Activated CD4-positive, alpha-beta memory T cell treated with anti-CD3 and anti-CD28 coated beads, Interleukin-2, amount 10 ng/mL, durations not matched to agents 7 days and 5 days (primary cell): ENCODE results near the gene GALE. TPM values are rescaled to one million over a fixed set of nuclear protein-coding genes. Genes with fewer than 3 reads are reported as not detected.
"Not testable (repeated sequence)": the region's sequence is repeated elsewhere in the genome, so short reads cannot be mapped to it uniquely, and the experiment has no call there.

ENCODE experiments used
- CTCF ChIA-PET: fragments of 350-600 bp; sonication (Branson Sonifier 250); formaldehyde crosslinking; loops from one replicate; lab custom pipeline; 2021; ENCODE audit warnings: antibody characterized with exemption, inconsistent platforms; lab: Charles Lee
- POLR2A ChIA-PET: fragments of 350-600 bp; sonication (Branson Sonifier 250); formaldehyde crosslinking; loops from one replicate; lab custom pipeline; 2021; ENCODE audit warnings: antibody characterized with exemption; lab: Charles Lee
- DNase-seq: peaks from one replicate; pipeline ENCODE4 v3.0.0-alpha.2; 2020
- H3K27ac Mint-ChIP-seq: one replicate; pipeline ENCODE4 v1.8.0; 2021; ENCODE audit warnings: mild to moderate bottlenecking, mixed read lengths
- H3K27me3 Mint-ChIP-seq: one replicate; pipeline ENCODE4 v1.8.0; 2021; ENCODE audit warnings: mixed read lengths
- H3K36me3 Mint-ChIP-seq: one replicate; pipeline ENCODE4 v1.8.0; 2021; ENCODE audit warnings: low read depth, mixed read lengths
- H3K4me1 Mint-ChIP-seq: one replicate; pipeline ENCODE4 v1.8.0; 2021; ENCODE audit warnings: mixed read lengths
- H3K4me3 Mint-ChIP-seq: one replicate; pipeline ENCODE4 v1.8.0; 2021; ENCODE audit warnings: mild to moderate bottlenecking, mixed read lengths
- H3K9me3 Mint-ChIP-seq: one replicate; pipeline ENCODE4 v1.8.0; 2021; ENCODE audit warnings: mixed read lengths
- total RNA-seq, 2 experiments: library from RNA; stranded (reverse); gene quantifications; one replicate each; pipeline ENCODE4 v1.2.3, GENCODE V29; 2021

The GALE gene
- total RNA-seq = 10 to 100 TPM; 33.5 to 37.6 TPM

DNA sequence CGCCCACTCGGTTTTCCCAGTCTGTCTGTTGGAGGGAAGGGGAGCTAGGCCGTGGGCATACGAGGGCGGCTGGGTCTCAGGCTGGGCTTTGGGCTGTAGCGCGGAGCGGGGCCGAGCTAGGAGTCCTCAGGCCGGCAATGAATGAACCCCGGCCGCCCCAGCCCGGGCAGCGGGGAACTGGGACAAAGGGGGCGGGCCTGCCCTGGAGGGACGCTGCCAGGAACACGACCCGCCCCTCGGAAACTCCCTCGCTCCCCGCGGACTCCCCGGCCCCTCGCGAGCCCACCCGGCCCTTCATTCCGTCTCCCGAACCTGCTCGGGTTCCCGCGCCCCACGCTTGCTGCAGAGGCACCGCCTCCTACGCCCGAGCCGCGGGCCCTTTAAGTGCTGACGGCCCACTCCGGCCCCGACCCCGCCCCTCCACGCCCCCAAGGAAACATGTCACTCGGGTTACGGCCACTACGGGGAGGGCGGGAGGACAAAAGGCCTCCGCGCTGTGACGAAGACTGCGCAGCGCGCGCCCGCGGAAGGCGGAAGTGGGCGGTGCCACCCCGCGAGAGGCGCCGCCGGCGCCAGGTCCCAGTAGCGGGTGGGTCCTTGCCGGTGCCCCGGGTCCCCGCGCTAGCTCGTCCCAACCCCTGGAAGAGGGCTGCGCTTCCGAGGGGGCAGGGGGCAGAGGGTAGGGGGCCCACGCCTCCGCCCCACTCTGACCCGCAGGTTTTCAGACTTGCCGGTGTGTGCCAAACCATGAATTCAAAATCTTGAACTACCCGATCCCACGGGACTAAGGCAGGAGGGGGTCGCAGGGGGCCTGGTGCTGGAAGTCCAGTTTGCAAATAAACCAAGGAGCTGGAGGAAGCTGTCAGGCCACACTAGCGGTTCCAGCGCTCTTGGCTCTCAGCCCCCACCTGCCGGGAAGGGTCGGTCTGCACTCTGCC is at the start of gene GALE:
Gene GALE (minus strand): TSS at position 355 of the 938 bp plus-strand sequence. CDS start 1,747 bp downstream, outside the sequence.
- Mint-ChIP-seq H3K36me3 (peaks cover 33% of the 10 kb centered on the region), H3K27me3 (no peaks in the 10 kb centered on the region), H3K4me1 (peaks cover 25% of the 10 kb centered on the region), H3K9me3 (no peaks in the 10 kb centered on the region), H3K27ac (peak within 1 kb of the TSS; percentile 95), H3K4me3 (peak within 1 kb of the TSS; percentile 96)
- POLR2A ChIA-PET = interaction anchor here (0.6 to 5.9 kb wide), 20 partner anchors 10 to 180 kb away, joined by 3 to 84 read pairs (median 6); partner anchors contain the start of genes ELOA, HMGCL, LYPLA2 and PITHD1
- CTCF ChIA-PET = interaction anchor here (1.3 to 4.4 kb wide), 8 partner anchors 9 to 261 kb away, joined by 3 to 39 read pairs (median 7); partner anchors contain the start of gene PITHD1
- peak; percentile 98 for DNase-seq

DNA sequence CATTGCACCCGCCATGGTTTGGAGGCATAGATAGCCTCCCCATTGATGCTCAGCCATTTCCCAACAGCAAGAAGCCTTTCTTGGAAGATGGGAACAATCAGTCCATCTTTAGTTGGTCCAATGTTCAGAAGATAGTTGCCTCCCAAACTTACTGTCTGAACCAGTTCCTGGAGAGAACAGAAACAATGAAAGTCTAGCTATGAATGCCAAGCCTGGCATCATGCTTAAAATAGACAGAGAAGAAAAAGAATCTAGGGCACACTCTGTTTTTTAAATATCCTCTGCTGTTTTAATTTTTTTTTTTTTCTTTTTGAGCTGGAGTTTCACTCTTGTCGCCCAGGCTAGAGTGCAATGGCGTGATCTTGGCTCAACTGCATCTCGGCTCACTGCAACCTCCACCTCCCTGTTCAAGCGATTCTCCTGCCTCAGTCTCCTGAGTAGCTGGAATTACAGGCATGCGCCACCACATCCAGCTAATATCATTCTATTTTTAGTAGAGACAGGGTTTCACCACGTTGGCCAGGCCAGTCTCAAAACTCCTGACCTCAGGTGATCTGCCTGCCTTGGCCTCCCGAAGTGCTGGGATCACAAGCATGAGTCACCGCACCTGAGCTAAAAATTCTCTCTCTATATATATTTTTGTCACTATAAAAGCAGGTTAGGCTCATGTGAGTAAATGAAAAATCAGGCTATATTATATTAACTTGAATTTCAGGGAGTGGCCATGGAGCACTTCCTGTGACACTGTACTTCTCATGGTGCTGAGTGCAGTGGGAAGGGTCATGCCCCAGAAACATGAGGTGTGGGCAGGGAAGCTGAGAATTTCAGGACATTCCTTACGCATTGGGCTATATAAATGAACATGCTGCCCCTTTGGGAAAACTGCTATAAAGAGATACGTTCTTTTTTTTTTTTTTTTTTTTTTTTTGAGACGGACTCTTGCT is 48.4 kb upstream of the GALE start:
- no peak for DNase-seq
- Mint-ChIP-seq H3K27me3 (no peaks in the 10 kb centered on the region), H3K27ac (no peak overlapping the region), H3K4me1 (no peaks in the 10 kb centered on the region), H3K9me3 (peaks cover 7% of the 10 kb centered on the region), H3K36me3 (peaks cover 24% of the 10 kb centered on the region), H3K4me3 (no peak overlapping the region)
- CTCF ChIA-PET = interaction anchor here (1.1 kb wide), 1 partner anchor 10 kb away, joined by 6 read pairs; no protein-coding TSS in a partner anchor
- POLR2A ChIA-PET = no interaction called here

DNA sequence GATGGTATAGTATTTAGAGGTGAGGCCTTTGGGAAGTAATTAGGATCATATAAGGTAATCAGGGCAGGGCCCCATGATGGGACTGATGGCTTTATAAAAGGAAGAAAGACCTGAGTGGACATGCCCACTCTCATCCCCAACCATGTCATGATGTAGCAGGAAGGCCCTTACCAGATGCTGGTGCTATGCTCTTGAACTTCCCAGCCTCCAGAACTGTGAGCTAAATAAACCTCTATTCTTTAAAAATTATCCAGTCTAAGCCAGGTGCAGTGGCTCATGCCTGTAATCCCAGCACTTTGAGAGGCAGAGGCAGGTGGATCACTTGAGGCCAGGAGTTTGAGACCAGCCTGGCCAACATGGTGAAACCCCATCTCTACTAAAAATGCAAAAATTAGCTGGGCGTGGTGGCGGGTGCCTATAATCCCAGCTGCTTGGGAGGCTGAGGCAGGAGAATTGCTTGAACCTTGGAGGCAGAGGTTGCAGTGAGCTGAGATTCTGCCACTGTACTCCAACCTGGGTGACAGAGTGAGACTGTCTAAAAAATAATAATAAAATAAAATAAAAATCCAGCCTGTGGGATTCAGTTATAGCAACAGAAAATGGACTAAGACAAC is 47.0 kb upstream of the GALE start:
- H3K9me3 Mint-ChIP-seq, POLR2A ChIA-PET, H3K4me3 Mint-ChIP-seq, CTCF ChIA-PET, H3K4me1 Mint-ChIP-seq, H3K27me3 Mint-ChIP-seq, H3K27ac Mint-ChIP-seq, DNase-seq: not testable (repeated sequence)
- peaks cover 24% of the 10 kb centered on the region for H3K36me3 Mint-ChIP-seq

DNA sequence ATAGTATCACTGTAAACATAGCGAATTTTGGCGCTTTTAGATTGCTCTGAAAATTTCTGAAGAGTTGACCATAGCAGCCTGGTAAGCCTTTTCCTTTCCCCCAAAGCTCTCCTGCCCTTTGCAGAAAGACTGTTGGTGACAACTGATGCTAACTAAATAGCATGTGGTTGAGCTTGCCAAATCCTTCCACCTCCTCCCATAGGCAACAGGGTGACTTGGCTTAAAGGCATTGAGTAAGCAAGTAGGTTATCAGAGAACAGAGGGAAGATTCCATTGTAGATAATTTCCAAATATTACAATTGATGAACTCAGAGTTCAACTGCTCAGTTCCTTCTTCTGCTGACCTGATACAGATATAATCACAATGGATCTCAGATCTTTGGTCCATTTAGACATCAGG is 44.6 kb upstream of the GALE start:
- H3K36me3 Mint-ChIP-seq = peaks cover 24% of the 10 kb centered on the region
- CTCF ChIA-PET = interaction anchor here (2.4 kb wide), 1 partner anchor 35 kb away, joined by 12 read pairs; no protein-coding TSS in a partner anchor

DNA sequence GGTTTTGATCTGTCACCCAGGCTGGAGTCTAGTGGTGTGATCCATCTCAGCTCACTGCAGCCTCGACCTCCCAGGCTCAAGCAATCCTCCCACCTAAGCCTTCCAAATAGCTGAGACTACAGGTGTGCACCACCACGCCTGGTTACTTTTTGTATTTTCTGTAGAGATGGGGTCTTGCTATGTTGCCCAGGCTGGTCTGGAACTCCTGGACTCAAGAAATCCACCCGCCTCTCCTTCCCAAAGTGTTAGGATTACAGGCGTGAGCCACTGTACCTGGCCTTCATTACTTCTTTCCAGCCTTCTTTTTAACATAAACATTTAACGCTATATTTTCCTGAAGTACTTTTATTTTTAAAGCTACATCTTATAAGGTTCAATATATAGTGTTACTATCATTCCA is 43.1 kb upstream of the GALE start:
- ChIA-PET CTCF (interaction anchor here (1.4 to 2.4 kb wide), 2 partner anchors 33 to 72 kb away, joined by 3 to 12 read pairs; no protein-coding TSS in a partner anchor), POLR2A (no interaction called here)
- Mint-ChIP-seq H3K27ac (no peak overlapping the region), H3K4me3 (no peak overlapping the region), H3K36me3 (peaks cover 24% of the 10 kb centered on the region), H3K27me3 (peaks cover 7% of the 10 kb centered on the region), H3K9me3 (peaks cover 7% of the 10 kb centered on the region), H3K4me1 (peaks cover under 1% of the 10 kb centered on the region)
- DNase-seq = no peak

More for the DNA sequence above, 44.6 kb upstream of the GALE start:
- DNase-seq = no peak
- POLR2A ChIA-PET = no interaction called here
- peaks cover 7% of the 10 kb centered on the region for H3K9me3 Mint-ChIP-seq
- H3K27ac Mint-ChIP-seq = no peak overlapping the region
- peaks cover 7% of the 10 kb centered on the region for H3K27me3 Mint-ChIP-seq
- no peak overlapping the region for H3K4me3 Mint-ChIP-seq
- no peaks in the 10 kb centered on the region for H3K4me1 Mint-ChIP-seq

DNA sequence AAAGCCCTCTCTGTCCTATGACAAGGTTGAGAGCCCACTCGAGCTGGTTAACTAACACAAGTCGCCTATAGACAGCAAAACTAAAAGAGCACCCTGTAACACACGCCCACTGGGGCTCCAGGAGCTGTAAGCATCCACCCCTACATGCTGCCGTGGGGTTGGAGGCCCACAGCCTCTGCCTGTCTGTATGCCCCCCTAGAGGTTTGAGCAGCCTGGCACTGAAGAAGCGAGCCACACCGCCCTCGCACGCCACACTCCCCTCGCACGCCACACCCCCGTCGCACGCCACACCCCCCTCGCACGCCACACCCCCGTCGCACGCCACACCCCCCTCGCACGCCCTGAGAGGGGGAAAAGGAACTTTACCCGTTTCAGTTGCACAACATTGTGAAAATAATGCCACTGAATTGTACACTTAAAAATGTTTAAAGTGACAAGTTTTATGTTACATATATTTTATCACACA is 37.9 kb upstream of the GALE start:
- DNase-seq = peak; percentile 72
- Mint-ChIP-seq H3K4me3 (peak overlapping the region; percentile 26), H3K36me3 (no peaks in the 10 kb centered on the region), H3K27me3 (peaks cover 13% of the 10 kb centered on the region), H3K27ac (no peak overlapping the region), H3K9me3 (no peaks in the 10 kb centered on the region), H3K4me1 (peaks cover 12% of the 10 kb centered on the region)
- ChIA-PET POLR2A (interaction anchor here (1.2 to 2.4 kb wide), 3 partner anchors 13 to 70 kb away, joined by 3 to 8 read pairs (median 4); partner anchors contain the start of gene HMGCL), CTCF (interaction anchor here (0.8 to 1.7 kb wide), 4 partner anchors 11 to 78 kb away, joined by 3 to 7 read pairs (median 6); partner anchors contain the start of gene FUCA1)

DNA sequence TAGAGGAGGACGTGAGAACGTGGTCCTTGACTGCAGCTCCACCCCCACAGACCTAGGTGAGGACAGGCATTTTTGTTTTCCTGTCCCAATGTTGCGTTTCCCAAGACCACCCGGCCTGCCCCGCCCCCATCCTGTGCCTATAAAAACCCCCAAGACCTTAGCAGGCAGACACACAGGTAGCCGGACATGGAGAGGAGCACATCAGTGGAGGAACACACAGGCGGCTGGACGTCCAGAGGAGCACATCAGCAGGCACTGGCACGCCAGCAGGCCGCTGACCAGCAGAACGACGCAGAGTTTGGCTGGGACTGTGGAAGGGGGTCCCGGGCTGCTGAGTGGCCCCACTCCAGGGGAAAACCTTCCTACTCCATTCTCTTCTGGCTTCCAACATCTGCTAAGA is 37.4 kb upstream of the GALE start:
- POLR2A ChIA-PET = interaction anchor here (2.4 kb wide), 1 partner anchor 12 kb away, joined by 8 read pairs; the partner anchor contains the start of gene HMGCL
- H3K4me1 Mint-ChIP-seq = peaks cover 12% of the 10 kb centered on the region
- H3K36me3 Mint-ChIP-seq = no peaks in the 10 kb centered on the region
- peaks cover 13% of the 10 kb centered on the region for H3K27me3 Mint-ChIP-seq
- no peaks in the 10 kb centered on the region for H3K9me3 Mint-ChIP-seq
- no peak for DNase-seq
- CTCF ChIA-PET = interaction anchor here (1.6 to 1.7 kb wide), 3 partner anchors 11 to 79 kb away, joined by 5 to 7 read pairs (median 6); no protein-coding TSS in a partner anchor
- H3K4me3 Mint-ChIP-seq = peak overlapping the region; percentile 26
- H3K27ac Mint-ChIP-seq = no peak overlapping the region

DNA sequence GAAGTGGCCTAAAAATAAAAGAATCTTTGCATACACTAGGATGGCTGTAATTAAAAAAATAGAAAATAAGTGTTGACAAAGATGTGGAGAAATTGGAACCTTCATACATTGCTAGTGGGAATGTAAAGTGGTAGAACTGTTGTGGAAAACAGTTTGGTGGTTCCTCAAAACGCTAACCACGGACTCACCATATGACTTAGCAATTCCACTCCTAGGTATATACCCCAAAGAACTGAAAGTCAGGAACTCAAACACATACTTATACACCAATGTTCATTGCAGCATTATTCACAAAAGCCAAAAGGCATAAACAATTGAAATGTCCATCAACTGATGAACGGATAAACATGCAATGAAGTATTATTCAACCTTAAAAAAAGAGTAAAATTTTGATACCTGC is 35.5 kb upstream of the GALE start:
- H3K4me1 Mint-ChIP-seq = peaks cover 12% of the 10 kb centered on the region
- CTCF ChIA-PET = no interaction called here
- no peak overlapping the region for H3K27ac Mint-ChIP-seq
- no peaks in the 10 kb centered on the region for H3K9me3 Mint-ChIP-seq
- no peak overlapping the region for H3K4me3 Mint-ChIP-seq
- no peak for DNase-seq
- H3K36me3 Mint-ChIP-seq = no peaks in the 10 kb centered on the region
- POLR2A ChIA-PET = no interaction called here
- peaks cover 9% of the 10 kb centered on the region for H3K27me3 Mint-ChIP-seq

DNA sequence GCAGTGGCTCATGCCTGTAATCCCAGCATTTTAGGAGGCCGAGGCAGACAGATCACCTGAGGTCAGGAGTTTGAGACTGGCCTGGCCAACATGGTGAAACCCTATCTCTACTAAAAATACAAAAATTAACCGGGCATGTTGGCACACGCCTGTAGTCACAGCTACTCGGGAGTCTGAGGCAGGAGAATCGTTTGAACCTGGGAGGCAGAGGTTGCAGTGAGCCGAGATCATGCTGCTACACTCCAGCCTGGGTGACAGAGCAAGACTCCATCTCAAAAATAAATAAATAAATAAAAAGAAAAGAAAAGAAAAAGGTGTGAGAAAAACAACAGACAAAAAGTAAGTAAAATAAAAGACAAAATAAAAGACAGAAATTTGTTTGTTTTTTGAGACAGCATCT is 33.6 kb upstream of the GALE start:
- H3K27ac Mint-ChIP-seq, H3K9me3 Mint-ChIP-seq, POLR2A ChIA-PET, CTCF ChIA-PET, DNase-seq, H3K4me3 Mint-ChIP-seq, H3K36me3 Mint-ChIP-seq, H3K27me3 Mint-ChIP-seq: not testable (repeated sequence)
- peaks cover 12% of the 10 kb centered on the region for H3K4me1 Mint-ChIP-seq

DNA sequence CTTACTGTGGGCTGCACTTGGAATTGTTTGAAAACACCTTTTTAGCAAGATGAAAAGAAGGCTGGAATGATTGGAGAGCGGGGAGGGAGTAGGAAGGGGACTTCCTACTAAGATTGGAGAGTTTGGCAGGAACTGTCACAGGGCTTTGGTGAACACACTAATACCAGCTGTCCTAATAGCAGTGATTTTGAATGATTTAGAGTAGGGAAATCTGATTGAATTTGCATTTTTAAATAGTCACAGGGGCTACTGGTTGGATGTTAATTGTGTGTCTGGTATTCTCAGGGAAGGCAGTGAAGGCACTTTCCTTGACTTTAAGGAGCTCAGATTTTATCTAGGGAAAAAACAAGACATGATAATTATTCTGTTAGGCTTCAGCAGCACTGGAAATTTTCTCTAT is 27.2 kb upstream of the GALE start:
- ChIA-PET POLR2A (interaction anchor here (1.0 kb wide), 1 partner anchor 132 kb away, joined by 3 read pairs; the partner anchor contains the start of gene PNRC2), CTCF (interaction anchor here (0.6 to 0.9 kb wide), 2 partner anchors 17 to 197 kb away, joined by 3 read pairs; no protein-coding TSS in a partner anchor)
- DNase-seq = no peak
- Mint-ChIP-seq H3K4me1 (peaks cover 25% of the 10 kb centered on the region), H3K9me3 (no peaks in the 10 kb centered on the region), H3K27me3 (peaks cover 3% of the 10 kb centered on the region), H3K4me3 (no peak overlapping the region), H3K27ac (no peak overlapping the region), H3K36me3 (peaks cover 2% of the 10 kb centered on the region)

DNA sequence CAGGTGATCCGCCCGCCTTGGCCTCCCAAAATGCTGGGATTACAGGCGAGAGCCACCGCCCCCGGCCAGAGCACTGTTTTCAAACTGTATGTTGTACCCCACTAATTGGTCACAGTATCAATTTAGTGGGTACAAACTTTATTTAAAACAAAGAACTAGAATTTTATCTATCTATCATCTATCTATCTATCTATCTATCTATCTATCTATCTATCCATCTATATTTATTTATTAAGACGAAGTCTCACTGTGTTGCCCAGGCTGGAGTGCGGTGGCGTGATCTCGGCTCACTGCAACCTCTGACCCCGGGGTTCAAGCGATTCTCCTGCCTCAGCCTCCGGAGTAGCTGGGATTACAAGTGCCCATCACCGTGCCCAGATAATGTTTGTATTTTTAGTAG is 26.0 kb upstream of the GALE start:
- Mint-ChIP-seq H3K4me3 (peak overlapping the region; percentile 94), H3K4me1 (peaks cover 25% of the 10 kb centered on the region)
- not testable (repeated sequence) for H3K27ac Mint-ChIP-seq, H3K9me3 Mint-ChIP-seq, H3K27me3 Mint-ChIP-seq, H3K36me3 Mint-ChIP-seq, DNase-seq
- CTCF ChIA-PET = interaction anchor here (1.1 to 7.1 kb wide), 3 partner anchors 15 to 123 kb away, joined by 3 to 65 read pairs (median 4); no protein-coding TSS in a partner anchor
- POLR2A ChIA-PET = interaction anchor here (1.3 to 2.8 kb wide), 4 partner anchors 12 to 133 kb away, joined by 6 to 17 read pairs (median 8); partner anchors contain the start of gene PNRC2
